SH-SY5Y (cell line): ENCODE data around the gene FAM217B.

Experiments used
- GATA2 ChIP-seq: IDR thresholded peaks from 2 replicates; pipeline ENCODE4 v1.6.1; 2011; ENCODE audit warnings: mild to moderate bottlenecking, low read depth, low read length
- GATA3 ChIP-seq: IDR thresholded peaks from 2 replicates; pipeline ENCODE4 v1.6.1; 2011; ENCODE audit warnings: low read depth, mild to moderate bottlenecking, low read length, moderate library complexity

GRCh38 chr20:59948212-59948611 lies 8.0 kb downstream of the FAM217B start:
- TF ChIP-seq GATA2, result no peak
- no peak for TF ChIP-seq GATA3
